Common myeloid progenitor, CD34-positive (primary cell): ENCODE results near the gene NDST3.

Experiments
- CTCF ChIA-PET: fragments of 350-600 bp; sonication (Branson Sonifier 250); formaldehyde crosslinking; loops from one replicate; lab custom pipeline; 2021; ENCODE audit warnings: antibody characterized with exemption; lab: Charles Lee
- POLR2A ChIA-PET: fragments of 350-600 bp; sonication (Branson Sonifier 250); formaldehyde crosslinking; loops from one replicate; lab custom pipeline; 2021; ENCODE audit warnings: antibody characterized with exemption; lab: Charles Lee
- DNase-seq, 3 donors: peaks; one replicate each; pipeline versions ENCODE4 v3.0.0 to v3.0.0-alpha.2; 2013
- H3K27ac ChIP-seq, 2 experiments: 1 replicate in 1 of 2; 2 replicates in 1 of 2; pipeline ENCODE4 v1.7.0; 2013; ENCODE audit warnings: inconsistent platforms in 2 of 2, low read length in 2 of 2, mild to moderate bottlenecking in 2 of 2, low read depth in 1 of 2, moderate library complexity in 1 of 2; ENCODE audit not compliant: severe bottlenecking in 2 of 2, insufficient read depth in 1 of 2, poor library complexity in 1 of 2
- H3K27me3 ChIP-seq, 5 experiments: replicated peaks in 2 of 5; 1 replicate in 3 of 5; 2 replicates in 2 of 5; pipeline versions ENCODE4 v1.6.1 to v1.7.0; 2013; ENCODE audit warnings: low read length in 4 of 5, mild to moderate bottlenecking in 2 of 5, moderate library complexity in 2 of 5, inconsistent platforms in 1 of 5; ENCODE audit not compliant: insufficient read depth in 5 of 5, control insufficient read depth in 4 of 5
- H3K36me3 ChIP-seq, 4 experiments: 1 replicate in 2 of 4; 2 replicates in 2 of 4; pipeline versions ENCODE4 v1.6.1 to v1.7.0; 2013; ENCODE audit warnings: low read length in 3 of 4, control low read depth in 1 of 4, mild to moderate bottlenecking in 1 of 4; ENCODE audit not compliant: control insufficient read depth in 4 of 4, insufficient read depth in 4 of 4
- H3K4me1 ChIP-seq, 4 experiments: 1 replicate in 3 of 4; 2 replicates in 1 of 4; pipeline versions ENCODE4 v1.6.1 to v1.7.1; 2013; ENCODE audit warnings: low read length in 3 of 4, mild to moderate bottlenecking in 3 of 4, control low read depth in 1 of 4, inconsistent platforms in 1 of 4, moderate library complexity in 1 of 4; ENCODE audit not compliant: control insufficient read depth in 4 of 4, insufficient read depth in 4 of 4; ENCODE audit errors: control extremely low read depth in 1 of 4
- H3K4me3 ChIP-seq, 7 experiments: 1 replicate in 4 of 7; 2 replicates in 3 of 7; pipeline versions ENCODE4 v1.5.1 to v1.7.0; 2013; ENCODE audit warnings: mild to moderate bottlenecking in 7 of 7, low read length in 6 of 7, moderate library complexity in 6 of 7, inconsistent platforms in 2 of 7, low read depth in 2 of 7, control low read depth in 1 of 7; ENCODE audit not compliant: insufficient read depth in 4 of 7, control insufficient read depth in 1 of 7; ENCODE audit errors: extremely low read depth in 1 of 7
- H3K9me3 ChIP-seq, 5 experiments: 1 replicate in 4 of 5; 2 replicates in 1 of 5; pipeline versions ENCODE4 v1.6.1 to v1.7.1; 2013; ENCODE audit warnings: low read length in 4 of 5, mild to moderate bottlenecking in 2 of 5, inconsistent platforms in 1 of 5, low read depth in 1 of 5, moderate library complexity in 1 of 5; ENCODE audit not compliant: control insufficient read depth in 4 of 5, insufficient read depth in 2 of 5; ENCODE audit errors: control extremely low read depth in 1 of 5
- WGBS: methylation state at CpG from one replicate; pipeline ENCODE4 v1.1.5; 2013; ENCODE audit not compliant: insufficient coverage; 5-methylcytosine and 5-hydroxymethylcytosine counted together

The NDST3 gene

GRCh38 chr4:118014831-118015230, 19.5 kb upstream of the NDST3 start:
- CTCF ChIA-PET, result interaction anchor here (1.1 kb wide), 1 partner anchor 18 kb away, joined by 3 read pairs; no protein-coding TSS in a partner anchor

GRCh38 chr4:118018381-118019145, 15.7 kb upstream of the NDST3 start:
- Histone ChIP-seq H3K36me3 (no peaks in the 10 kb centered on the region), H3K4me3 (no peak overlapping the region), H3K4me1 (no peaks in the 10 kb centered on the region), H3K27me3 (no peaks in the 10 kb centered on the region), H3K27ac (no peak overlapping the region), H3K9me3 (no peaks in the 10 kb centered on the region)
- DNase-seq, result no peak
- CTCF ChIA-PET, result interaction anchor here (1.1 to 2.1 kb wide), 3 partner anchors 13 to 22 kb away, joined by 3 to 5 read pairs (median 3); no protein-coding TSS in a partner anchor
- POLR2A ChIA-PET, result no interaction called here

More at GRCh38 chr4:118014831-118015230, 19.5 kb upstream of the NDST3 start:
- DNase-seq, result no peak
- no peaks in the 10 kb centered on the region for H3K36me3 ChIP-seq
- no peak overlapping the region for H3K4me3 ChIP-seq
- no peaks in the 10 kb centered on the region for H3K4me1 ChIP-seq
- POLR2A ChIA-PET, result no interaction called here
- H3K9me3 ChIP-seq, result no peaks in the 10 kb centered on the region
- H3K27me3 ChIP-seq, result no peaks in the 10 kb centered on the region
- WGBS, result no CpG with 5 or more reads among the region's 3 CpGs
- no peak overlapping the region for H3K27ac ChIP-seq

DNA sequence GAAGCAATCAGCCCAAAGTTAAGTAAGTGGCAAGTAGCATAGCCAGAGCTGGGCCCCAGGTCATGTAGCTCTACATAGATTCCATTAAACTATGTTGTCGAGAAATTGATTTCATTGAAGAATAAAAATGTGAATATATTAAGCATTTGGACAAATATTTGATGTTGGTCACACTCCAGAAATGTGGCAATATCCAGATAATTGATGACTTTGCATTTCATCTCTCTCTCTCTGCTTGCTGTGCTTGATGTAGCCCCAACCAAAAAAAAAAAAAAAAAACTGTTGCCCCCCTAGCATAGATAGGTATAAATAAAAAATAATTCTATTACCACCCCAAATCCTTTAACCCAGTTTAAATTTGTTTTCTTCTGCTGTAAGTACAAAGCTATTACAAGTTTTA, 7.5 kb upstream of the NDST3 start:
- no peak overlapping the region for H3K4me3 ChIP-seq
- no peaks in the 10 kb centered on the region for H3K4me1 ChIP-seq
- WGBS, result no CpG with 5 or more reads among the region's 1 CpG
- POLR2A ChIA-PET, result no interaction called here
- H3K27me3 ChIP-seq, result peaks cover 0 to 5% (median 2%) of the 10 kb centered on the region in 5 experiments
- no peaks in the 10 kb centered on the region for H3K36me3 ChIP-seq
- no peaks in the 10 kb centered on the region for H3K9me3 ChIP-seq
- CTCF ChIA-PET, result interaction anchor here (0.6 kb wide), 1 partner anchor 864 kb away, joined by 4 read pairs; no protein-coding TSS in a partner anchor
- no peak for DNase-seq
- no peak overlapping the region for H3K27ac ChIP-seq

- Histone ChIP-seq H3K36me3 (no peaks in the 10 kb centered on the region), H3K9me3 (no peaks in the 10 kb centered on the region), H3K4me1 (peaks cover 0 to 9% (median 7%) of the 10 kb centered on the region in 4 experiments), H3K27me3 (peaks cover 0 to 21% (median 7%) of the 10 kb centered on the region in 5 experiments), H3K4me3 (no peak overlapping the region), H3K27ac (no peak overlapping the region)
- no CpG with 5 or more reads among the region's 1 CpG for WGBS
- POLR2A ChIA-PET, result no interaction called here
- DNase-seq, result no peak
- CTCF ChIA-PET, result no interaction called here
Measured at GRCh38 chr4:118029224-118029623, 5.1 kb upstream of the NDST3 start.

- no peaks in the 10 kb centered on the region for H3K9me3 ChIP-seq
- POLR2A ChIA-PET, result no interaction called here
- peaks cover 0 to 9% (median 7%) of the 10 kb centered on the region in 4 experiments for H3K4me1 ChIP-seq
- H3K36me3 ChIP-seq, result no peaks in the 10 kb centered on the region
- CTCF ChIA-PET, result interaction anchor here (0.6 to 2.3 kb wide), 4 partner anchors 18 to 1674 kb away, joined by 3 to 10 read pairs (median 4); no protein-coding TSS in a partner anchor
- peaks cover 0 to 21% (median 7%) of the 10 kb centered on the region in 5 experiments for H3K27me3 ChIP-seq
- WGBS, result no CpG with 5 or more reads among the region's 2 CpGs
- peak overlapping the region in 3 of 7 experiments; percentile 65 to 72 (median 70) for H3K4me3 ChIP-seq
- no peak overlapping the region for H3K27ac ChIP-seq
- DNase-seq, result peak in 1 of 3 donors; percentile 2
Measured at GRCh38 chr4:118032691-118033090, 1.6 kb upstream of the NDST3 start.

DNA sequence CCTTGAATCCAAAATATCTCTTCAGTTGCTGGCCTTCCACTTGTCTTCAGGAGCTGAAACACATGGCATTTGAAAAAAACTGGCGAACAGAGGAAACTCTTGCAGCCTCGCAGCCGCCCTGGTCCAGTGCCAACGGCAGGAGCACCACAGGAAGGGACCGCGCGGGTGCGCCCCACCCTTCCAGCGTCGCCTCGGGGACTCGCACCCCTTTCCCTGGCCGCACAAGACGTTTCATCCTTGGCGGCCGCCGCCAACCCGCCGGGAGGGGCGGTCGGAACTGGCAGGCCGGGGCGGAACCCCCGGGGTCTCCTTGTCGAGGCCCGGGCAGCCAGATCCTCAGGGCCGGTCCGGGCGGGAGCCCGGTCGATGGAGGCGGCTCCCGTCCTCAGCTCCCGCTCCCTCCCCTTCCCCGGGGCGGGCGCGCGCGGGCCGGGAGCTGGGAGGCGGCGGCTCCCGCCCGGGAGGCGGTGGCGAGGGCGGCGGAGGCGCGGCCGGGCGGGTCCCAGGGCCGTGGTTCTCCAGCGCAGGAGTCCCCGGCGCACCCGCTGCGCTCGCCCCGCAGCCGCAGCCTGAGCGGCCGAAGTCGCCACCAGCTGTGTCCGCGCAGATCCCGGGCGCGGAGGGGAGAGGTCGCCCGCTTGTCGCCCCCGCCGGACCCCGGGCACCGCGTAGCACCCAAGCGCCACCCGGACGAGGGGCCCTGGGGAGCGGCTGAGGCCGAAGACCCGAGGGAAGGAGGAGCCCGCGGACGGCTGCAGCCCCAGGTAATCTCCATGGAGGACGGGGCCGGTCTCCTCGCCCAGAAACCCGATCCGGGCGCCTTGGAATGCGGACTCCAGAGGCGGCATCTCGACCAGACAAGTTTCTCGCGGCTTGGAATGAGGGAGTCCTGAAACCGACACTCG, 886 bp upstream of the NDST3 start:
- POLR2A ChIA-PET, result no interaction called here
- Histone ChIP-seq H3K4me3 (peak overlapping the region; percentile 37 to 72 (median 64)), H3K27ac (no peak overlapping the region), H3K36me3 (no peaks in the 10 kb centered on the region), H3K4me1 (peaks cover 0 to 9% (median 7%) of the 10 kb centered on the region in 4 experiments), H3K27me3 (peaks cover 0 to 21% (median 7%) of the 10 kb centered on the region in 5 experiments), H3K9me3 (no peaks in the 10 kb centered on the region)
- CTCF ChIA-PET, result interaction anchor here (0.7 to 2.3 kb wide), 8 partner anchors 11 to 1920 kb away, joined by 3 to 10 read pairs (median 4); no protein-coding TSS in a partner anchor
- peak; percentile 28 to 54 (median 40) for DNase-seq
- 0% methylated on average over 84 of the region's 100 CpGs for WGBS
